Measurements from ENCODE around the gene CYP46A1.

CYP46A1 gene

DNA sequence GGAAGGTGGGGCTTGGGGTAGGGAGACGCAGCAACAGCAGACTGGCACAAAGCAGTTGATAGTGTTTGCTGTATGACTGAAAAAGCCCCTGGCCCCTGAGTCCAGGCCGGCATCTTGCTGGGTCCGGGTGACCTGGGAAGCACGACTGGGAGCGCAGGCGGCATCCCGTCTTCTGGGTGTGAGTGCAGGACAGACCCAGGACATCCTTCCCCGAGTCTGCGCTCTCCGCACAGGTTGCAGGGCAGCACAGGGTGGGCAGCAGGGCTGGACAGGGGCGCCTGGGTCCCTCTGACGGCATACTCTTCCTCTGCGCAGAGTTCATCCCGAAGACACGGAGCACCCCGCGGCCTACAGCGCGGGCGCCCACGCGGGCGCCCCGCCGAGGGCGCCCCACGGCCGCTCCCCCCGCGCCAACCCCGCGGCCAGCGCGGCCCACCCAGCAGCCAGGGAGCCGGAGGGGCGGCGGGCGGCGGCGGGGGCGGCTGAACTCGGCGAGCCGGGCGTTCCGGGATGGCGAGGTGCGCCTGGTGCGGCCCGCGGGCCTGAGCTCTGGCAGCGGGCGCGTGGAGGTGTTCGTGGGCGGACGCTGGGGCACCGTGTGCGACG is 9.2 kb upstream of the CYP46A1 start:
- DNase-seq: no peak

DNA sequence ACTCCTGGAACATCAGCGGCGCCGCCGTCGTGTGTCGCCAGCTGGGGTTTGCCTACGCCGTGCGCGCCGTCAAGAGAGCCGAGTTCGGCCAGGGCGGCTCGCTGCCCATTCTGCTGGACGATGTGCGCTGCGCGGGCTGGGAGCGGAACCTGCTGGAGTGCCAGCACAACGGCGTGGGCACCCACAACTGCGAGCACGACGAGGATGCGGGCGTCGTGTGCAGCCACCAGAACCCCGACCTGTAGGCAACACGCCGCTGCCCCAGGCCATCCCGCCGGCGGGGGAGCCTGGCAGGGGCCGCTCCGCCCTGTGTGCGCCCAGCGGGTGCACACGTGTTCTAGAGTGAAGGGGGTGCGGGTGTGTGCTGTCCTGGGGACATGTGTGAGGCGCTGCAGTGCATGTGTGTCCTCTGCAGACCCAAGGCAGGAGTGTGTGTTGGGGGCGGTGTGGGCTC is 8.7 kb upstream of the CYP46A1 start:
- no peak for DNase-seq

DNA sequence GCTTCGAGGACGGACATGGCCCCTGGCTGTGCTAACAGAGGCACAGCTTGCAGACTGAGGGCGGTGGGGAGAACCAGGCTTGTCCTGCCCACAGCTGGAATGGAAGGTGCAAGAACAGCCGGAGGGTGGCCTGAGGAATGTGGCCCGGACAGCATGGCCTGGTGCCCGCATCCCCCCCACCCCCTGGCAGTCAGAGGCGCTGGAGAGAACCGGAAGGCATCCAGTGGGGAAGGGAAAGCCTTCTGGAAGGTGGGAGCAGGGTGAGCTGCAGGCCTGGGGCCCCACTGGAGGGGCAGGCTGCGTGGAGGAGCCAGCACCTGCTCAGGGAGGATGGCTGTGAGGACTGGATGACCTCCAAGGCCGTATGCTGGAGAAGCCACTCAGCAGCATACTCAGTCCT is 8.1 kb upstream of the CYP46A1 start:
- no peak for DNase-seq

DNA sequence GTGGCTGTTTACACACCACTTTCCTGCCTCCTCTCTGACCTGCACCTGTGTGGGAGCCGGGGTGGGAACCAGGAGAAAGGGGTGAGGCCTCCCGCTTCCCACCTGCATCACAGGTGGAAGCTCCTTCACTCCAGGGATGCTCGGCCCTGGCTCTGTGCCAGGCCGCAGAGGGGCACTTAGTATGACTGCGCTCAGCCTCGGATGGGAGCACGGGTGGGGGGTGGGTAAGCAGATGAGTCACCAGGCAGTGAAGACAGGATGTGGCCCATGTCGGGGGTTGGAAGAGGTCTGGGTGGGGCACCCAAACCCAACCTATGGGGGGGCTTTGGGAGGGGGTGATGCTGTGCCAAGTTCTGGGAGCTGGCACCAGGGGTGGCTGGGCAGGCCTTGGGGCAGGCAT is 7.4 kb upstream of the CYP46A1 start:
- DNase-seq: no peak

DNA sequence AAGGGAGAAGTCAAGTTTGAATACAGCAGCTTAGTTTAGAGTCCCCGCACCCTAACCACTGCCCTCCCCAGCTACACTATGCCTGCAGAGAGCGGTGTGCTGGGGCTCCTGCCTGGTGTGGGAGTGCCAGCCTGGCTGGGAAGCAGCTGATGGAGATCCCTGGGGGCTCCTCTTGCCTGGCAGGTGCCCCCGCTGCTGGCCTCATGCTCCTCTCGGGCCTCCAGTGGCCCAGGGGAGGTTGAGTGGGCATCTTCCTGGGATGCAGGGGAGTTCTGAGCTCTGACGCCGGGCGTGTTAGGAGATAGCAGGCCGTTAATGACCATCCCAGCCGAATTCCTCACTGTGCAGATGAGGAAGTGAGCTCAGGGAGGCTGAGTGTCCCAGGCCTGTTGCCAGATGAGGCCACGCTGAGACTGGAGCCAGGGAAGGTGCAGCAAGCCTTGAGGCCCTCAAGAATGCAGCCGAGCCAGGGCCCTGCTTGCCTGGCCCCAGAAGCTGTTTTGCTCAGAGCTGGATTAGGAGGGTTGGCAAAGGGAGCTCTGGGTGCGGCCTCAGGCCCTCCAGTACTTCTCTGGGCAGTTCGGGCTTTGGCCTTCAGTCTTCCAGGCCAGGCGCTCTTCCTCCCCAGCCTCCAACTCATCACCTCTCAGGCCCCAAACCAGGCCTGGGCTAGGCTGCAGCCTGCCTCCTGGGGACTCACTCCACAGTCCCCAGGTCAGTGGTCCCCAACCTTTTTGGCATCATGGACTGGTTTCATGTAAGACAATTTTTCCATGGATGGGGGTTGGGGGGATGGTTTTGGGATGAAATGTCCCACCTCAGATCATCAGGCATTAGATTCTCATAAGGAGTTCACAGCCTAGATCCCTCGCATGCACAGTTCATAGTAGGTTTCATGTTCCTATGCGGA is 6.6 kb upstream of the CYP46A1 start:
- no peak for DNase-seq

DNA sequence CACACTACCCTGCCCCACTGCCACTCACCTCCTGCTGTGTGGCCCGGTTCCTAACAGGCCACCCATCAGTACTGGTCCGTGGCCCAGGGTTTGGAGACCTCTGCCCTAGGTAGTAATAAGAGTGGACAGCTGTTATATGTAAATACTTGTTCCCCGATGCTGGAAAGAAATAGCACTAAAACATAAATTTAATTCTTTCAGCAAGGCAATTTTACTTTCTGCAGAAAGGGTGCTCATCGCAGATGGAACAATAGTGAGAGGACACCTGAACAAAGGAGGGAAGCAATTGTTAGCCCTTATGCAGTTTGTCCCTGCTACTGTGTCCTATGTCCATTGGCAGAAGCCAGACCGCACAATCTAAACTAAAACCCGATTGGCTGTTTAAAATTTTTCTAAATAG is 5.9 kb upstream of the CYP46A1 start:
- DNase-seq: no peak

DNA sequence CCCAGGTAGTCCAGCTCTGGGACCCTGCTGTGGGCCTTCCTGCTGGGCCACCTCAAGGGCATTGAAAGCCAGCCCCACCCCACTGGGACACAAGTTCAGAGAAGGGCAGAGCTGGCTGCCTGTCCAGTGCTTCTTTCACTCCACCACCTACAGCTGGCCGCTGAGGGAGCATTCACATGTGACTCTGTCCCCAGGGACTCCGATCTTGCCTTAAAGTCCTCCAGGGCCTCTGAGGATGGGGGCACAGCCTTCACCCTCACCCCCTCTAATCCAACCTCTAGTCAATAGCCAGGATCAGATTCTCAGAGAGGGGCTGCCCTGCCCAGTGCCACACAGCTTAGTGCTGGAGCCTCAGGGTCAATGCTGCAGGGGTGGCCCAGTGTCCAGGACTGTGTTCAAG is 5.0 kb upstream of the CYP46A1 start:
- no peak for DNase-seq

DNA sequence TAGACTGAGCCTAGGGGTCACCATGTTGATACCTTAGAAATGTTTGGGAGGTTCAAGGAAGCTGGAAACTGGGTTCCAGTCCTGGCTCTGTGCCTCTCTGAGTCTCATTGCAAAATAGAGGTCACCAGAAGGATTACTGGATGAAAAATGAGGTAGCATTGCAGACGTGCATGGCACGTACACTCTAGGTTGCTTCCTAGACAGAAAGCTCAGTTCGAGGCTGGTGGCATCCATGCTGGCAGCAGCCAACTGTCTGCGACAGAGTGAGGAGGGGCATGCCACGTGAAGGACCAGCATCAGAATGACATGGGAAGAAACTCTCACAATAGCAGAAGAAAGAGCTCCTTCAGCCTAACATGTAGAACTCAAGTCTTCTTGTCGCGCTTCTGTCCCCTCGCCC is 4.6 kb upstream of the CYP46A1 start:
- DNase-seq: no peak

DNA sequence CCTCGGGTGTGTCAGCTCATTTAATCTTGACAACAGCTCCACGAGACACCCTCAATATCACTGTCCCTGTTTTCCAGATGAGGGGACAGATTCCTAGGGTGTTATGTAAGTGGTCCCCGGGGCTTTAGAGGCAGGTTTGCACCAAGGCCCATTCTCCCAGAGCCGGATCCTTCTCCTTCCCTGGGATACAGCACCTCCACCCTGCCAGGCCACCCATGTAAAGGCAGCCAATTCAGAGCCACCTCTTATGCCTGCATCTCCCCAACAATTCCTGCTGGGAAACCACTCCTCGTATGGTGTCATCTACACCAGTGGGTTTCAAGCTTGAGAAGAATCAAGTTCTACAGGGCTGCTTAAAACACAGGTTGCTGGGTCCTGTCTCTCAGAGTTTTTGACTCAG is 4.1 kb upstream of the CYP46A1 start:
- no peak for DNase-seq

DNA sequence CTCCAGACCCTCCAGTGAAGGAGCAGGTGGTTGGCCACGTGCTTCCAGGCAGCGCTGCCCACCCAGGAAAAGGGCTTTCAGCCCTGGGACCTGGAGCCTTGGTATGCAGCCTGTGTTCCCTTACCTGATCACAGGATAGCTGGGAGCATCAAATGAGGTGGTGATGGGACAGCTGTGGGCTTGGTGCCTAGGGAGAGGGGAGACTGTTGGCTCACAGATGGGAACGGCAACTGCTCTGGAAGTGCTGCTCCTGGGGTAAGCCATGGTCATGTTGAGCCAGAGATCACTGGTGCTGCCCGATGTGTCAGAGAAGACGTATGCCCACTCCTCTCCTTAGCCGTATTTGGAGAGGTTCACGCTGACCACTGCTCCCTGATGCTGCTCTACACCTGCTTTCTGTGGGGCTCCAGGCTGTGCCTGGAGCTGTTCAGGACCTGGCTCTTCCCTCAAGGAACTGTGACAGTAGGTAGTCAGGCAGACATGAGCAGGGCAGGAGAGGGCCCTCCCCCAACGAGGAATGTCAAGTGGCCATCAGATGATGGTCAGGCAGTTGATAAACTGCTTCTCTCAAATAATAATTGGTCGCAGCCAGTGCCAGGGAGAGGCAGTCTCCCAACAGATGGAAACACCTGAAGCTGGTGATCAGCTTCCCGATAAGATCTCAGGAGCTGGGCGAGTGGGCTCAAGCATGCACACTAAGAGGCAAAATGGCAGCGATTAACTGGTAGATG is 2.8 kb upstream of the CYP46A1 start:
- no peak for DNase-seq

DNA sequence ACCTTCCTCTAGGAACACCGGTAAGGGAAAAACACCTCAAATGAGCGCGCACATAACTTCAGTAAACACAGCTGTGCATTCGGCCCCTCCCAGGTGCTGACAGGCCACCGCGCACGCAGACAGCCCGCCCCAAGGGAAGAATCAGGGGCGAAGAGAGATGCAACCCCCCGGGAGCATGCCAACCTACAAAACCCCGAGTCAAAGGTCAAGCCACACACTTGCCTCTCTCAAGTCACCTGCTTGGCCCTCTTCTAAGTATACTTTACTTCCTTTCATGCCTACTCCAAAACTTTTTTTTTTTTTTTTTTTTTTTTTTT is 2.3 kb upstream of the CYP46A1 start:
- no peak for DNase-seq

DNA sequence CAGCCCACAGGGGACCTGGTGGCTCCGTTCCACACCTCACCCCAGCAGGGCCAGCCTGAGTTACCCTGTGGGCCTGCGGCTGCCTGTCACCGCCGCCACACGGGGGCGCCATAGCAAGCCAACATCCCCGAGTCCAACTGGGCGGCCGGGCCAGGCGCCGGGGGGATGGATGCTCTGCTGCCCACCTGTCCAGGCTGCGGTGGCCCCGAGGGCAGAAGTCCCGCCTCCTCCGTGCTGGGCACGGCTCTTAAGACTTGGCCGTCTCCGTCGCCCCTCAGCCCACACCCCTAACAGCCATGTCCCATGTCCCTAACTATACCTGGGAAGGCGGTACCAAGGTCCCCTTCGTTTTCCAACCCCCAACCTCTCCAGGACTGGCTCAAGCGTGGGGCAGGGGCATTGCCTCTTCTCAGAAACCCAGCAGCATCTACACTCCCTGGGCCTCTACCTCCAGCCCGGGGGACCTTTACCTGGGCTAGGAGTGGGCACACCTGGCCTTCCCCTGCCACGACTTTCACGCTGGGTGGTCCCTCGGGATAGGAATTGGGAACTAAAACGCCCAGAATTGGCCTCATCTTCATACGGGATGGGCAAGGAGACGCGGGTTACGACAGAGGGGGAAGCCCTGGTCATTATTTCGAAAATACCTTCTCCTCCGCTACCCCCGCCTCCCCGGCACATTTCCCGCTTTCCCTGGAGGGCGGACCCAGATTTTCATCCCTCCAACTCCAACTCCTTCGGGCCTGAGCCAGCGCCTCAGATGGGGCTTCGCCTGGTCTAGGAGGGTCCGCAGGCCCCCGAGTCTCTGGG is 1.1 kb upstream of the CYP46A1 start:
- DNase-seq: peak; percentile 33

DNA sequence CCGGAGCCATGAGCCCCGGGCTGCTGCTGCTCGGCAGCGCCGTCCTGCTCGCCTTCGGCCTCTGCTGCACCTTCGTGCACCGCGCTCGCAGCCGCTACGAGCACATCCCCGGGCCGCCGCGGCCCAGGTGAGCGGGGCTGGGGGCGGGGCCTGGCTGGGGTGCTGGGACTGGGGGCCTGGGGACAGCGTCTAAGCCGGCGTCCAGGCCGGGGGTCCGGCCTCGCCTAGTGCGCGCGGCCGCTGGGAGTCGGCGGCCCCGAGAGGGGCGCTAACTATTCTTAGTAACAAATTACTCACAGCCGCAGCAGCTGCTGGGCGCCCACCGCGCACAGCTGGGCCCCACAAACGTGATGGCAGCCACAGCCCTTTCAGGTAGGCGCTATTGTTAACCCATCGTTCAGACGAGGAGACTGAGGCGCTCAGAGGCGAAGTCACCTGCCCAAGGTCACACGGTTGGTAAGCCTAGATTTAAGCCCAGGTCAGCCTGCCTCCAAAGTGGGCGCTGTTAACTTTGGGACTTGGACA is 374 bp downstream of the CYP46A1 start:
- no peak for DNase-seq

DNA sequence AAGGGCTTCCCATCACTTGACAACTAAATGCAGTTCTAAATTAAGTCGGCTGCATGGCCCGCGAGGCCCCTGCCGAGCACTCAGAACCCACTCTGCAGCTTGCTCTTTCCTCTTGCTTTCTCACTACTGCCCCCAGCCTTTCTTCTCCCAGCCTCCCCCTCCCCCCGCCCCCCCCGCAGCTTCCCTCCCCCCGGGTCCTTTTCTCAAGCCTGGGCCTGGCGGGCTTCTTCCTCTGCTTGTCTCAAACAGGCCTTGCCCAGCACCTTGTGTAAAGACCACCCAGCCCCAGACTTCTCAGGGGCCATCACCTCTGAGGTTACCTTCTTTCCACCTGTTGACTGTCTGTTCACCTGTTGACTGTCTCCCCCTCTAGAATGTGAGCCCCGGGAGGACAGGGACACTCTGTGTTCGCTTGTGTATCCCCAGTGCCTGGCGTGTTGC is 1.1 kb downstream of the CYP46A1 start:
- DNase-seq: no peak

DNA sequence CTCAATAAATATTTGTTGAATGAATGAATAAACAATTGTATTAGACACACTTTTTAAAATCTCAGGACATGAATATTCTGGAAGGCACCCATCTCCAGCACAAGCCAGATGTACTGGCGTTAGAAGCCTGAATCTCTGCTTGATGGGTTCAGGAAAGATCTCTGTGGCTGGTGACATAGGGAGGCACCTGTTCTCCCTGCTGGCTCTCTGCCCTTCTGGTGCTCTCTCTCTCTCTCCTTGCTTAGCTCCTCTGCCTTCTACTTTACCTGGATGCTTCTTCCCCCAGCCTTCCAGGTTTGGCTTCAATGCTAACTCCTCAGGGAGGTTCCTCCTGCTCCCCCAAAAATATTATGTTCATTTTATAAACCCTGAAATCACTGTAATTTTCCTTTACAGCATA is 1.5 kb downstream of the CYP46A1 start:
- DNase-seq: no peak

DNA sequence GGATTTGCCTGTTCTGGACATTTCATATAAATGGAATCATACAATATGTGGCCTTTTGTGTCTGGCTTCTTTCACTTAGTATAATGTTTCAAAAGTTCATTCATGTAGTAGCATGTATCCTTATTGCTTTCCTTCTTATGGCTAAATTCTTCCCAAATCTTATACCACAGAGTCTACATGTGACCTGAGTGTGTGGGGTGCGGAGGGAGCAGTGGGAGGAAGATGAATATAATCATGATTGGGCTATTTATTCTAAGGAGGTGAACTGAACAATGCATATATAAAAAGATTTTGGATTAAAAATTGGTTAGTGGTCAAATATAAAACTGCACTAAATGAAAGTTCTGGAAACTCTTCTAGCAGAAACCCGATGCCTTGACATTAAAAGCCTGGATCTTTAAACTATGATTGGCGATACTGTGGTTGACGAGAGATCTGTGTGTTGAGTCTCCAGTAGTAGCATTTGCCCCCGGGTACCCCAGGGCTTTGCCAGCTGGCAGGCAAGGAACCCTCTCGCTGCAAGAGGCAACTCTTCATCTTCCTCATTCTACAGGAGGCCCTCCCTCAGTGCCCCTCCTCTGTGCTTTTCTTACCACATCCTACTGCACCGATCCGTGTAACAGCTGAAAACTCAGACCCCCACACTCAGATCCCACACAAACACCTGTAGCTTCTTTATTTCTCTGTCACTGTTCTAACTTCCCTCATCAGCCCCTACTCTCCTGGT is 2.6 kb downstream of the CYP46A1 start:
- no peak for DNase-seq

DNA sequence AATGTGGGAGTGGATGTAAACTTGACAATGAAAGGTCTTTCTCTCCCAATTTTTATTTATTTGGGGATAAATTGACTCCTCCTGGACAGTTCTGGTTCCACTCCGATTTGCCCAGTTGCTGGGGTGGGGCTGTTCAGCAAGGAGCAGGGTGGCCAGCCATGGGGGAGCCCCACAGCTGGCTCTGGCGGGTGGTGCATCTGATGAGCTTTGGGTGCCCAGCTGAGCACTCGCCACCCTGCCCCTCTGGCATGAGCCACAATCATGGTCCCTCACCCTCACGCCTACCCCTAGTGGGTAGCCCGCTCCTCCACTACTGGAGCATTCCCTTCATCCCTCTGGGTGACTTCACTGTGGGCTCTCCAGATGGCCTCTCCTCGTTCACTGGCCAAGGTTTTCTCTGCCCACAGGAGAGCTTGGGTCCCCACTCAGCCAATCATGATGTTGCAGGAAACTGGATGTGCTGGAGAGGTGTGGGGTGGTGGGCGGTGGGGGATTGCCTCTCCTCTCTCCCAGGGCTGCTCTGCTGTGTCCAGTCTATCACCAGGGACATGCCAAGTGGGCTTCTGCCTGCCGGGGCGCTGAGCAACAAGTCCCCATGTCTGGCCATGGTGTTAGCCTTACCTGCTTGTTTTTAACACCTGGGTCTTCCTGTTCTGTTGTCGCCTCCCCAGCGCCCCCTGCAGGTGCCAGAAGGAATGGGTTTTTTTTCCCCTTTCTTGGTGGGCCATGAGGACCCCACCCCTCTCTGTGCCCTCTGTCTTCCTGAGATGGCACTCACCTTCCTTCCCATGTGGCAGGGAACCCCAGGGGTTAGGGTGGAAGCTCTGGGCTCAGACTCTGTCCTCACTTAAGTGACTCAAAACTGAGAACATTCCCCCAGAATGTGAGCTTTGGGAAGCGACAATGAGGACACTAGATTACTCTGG is 3.4 kb downstream of the CYP46A1 start:
- no peak for DNase-seq

DNA sequence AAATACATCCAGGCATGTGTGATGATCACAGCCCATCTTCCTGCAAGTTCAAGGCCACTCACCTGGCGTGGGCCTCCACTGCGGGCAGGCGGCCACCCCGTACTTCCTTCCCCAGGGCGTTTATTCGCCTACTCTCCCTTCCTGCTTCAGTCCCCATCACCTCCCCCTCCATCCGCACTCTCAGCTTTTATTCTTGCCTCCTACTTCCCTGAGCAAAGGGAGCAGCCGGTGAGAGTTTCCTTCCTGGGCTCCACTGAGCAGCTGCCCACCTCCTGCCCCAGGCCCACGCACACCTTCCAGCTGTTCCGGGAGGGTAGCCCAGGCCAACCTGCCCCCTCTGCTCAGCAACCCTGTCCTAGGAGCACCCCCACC is 4.1 kb downstream of the CYP46A1 start:
- no peak for DNase-seq

DNA sequence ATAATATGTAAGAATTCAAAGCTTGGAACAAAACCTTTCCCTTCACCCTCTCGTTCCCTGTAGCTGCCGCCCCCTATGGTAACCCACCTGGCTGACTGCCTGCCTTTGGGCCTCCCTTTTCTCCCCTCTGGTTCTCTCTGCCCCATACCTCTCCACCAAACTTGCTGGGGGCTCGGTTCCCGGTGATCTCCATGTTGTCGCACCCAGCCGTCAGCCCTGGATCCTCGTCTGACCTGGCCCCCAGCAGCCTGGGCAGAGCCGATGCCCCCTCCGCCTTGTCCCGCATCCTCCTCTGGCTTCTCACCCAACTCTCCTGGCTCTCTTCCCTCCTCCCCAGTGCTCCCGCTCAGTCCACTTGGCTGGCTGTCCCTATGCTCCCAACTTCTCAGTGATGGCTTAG is 4.5 kb downstream of the CYP46A1 start:
- no peak for DNase-seq

DNA sequence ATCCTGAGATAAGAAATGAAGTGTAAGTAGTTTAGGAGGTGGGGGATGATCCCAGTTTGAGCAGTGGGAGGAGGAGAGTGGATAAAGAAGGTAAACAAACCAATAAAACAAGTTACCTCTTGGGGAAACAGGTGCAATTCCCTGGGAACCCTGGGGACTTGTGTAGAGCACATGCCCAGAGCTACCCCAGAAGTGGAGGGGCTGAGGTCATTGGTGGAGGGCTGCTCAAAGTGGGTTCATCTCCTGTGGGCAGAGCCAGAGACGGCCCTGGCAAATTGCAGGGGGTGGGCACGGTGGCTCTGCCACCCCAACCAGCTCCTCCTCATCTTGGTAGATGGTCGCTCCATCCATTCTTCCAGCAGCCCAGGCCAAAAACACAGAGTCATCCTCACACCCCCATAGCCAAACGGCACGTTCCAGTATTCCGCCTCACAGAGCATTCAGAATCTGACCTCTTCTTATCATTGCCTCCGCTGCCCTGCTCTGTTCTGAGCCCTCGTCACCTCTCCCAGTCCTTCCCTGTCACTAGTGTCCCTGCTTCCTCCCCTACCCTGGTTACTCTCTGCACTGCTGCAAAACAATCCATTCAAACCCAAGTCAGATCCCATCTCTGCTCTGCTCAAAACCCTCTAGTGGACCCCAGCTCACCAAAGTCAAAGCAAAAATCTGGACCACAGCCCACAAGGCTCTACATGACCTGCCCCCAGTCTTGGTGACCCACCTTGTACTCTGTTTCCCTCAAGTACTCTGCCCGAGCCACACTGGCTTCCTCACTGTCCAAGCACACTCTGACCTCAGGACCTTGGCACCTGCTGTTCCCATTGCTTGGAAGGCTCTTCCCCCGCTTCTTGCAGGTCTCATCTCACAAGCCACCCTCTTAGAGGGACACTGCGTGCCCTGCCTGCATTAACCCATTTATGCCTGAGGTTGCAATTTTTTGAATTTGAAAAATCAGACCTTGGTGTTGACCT is 5.5 kb downstream of the CYP46A1 start:
- no peak for DNase-seq
